Mesendoderm (in vitro differentiated cells): ENCODE results near the gene RABEP2.
"Not testable (repeated sequence)": the region's sequence is repeated elsewhere in the genome, so short reads cannot be mapped to it uniquely, and the experiment has no call there.

Experiments used
- DNase-seq: peaks from one replicate; pipeline ENCODE4 v3.0.0; 2013
- H2AK5ac ChIP-seq: 2 replicates; pipeline ENCODE4 v1.6.1; 2013; ENCODE audit warnings: low read length, inconsistent platforms
- H2BK120ac ChIP-seq: 2 replicates; pipeline ENCODE4 v1.6.1; 2013; ENCODE audit warnings: low read depth, mild to moderate bottlenecking, low read length, moderate library complexity, mixed read lengths
- H2BK15ac ChIP-seq: replicated peaks from 2 replicates; pipeline ENCODE4 v1.6.1; 2013; ENCODE audit warnings: low read depth, mild to moderate bottlenecking, moderate library complexity
- H2BK5ac ChIP-seq: 2 replicates; pipeline ENCODE4 v1.6.1; 2013; ENCODE audit warnings: low read length, inconsistent platforms
- H3K18ac ChIP-seq: 2 replicates; pipeline ENCODE4 v1.6.1; 2013; ENCODE audit warnings: mild to moderate bottlenecking, low read length, mixed read lengths
- H3K23ac ChIP-seq: one replicate; pipeline ENCODE4 v1.6.1; 2013; ENCODE audit warnings: low read length
- H3K27ac ChIP-seq: 2 replicates; pipeline ENCODE4 v1.5.1; 2013; ENCODE audit warnings: low read depth, mild to moderate bottlenecking, inconsistent platforms, low read length, moderate library complexity
- H3K27me3 ChIP-seq: 2 replicates; pipeline ENCODE4 v1.6.1; 2013; ENCODE audit warnings: low read length, control low read depth, mild to moderate bottlenecking, inconsistent platforms; ENCODE audit not compliant: insufficient read depth, poor library complexity
- H3K36me3 ChIP-seq: 2 replicates; pipeline ENCODE4 v1.6.1; 2013; ENCODE audit warnings: low read length, inconsistent platforms; ENCODE audit not compliant: control insufficient read depth, insufficient read depth
- H3K4ac ChIP-seq: one replicate; pipeline ENCODE4 v1.6.1; 2013; ENCODE audit warnings: low read depth, mild to moderate bottlenecking, low read length, moderate library complexity
- H3K4me1 ChIP-seq: 2 replicates; pipeline ENCODE4 v1.6.1; 2013; ENCODE audit warnings: low read depth, low read length, inconsistent platforms; ENCODE audit not compliant: control insufficient read depth
- H3K4me2 ChIP-seq: 2 replicates; pipeline ENCODE4 v1.6.1; 2013; ENCODE audit warnings: low read length
- H3K4me3 ChIP-seq: 2 replicates; pipeline ENCODE4 v1.5.1; 2013; ENCODE audit warnings: mild to moderate bottlenecking, low read length
- H3K56ac ChIP-seq: one replicate; pipeline ENCODE4 v1.6.1; 2013; ENCODE audit warnings: low read length
- H3K79me1 ChIP-seq: 2 replicates; pipeline ENCODE4 v1.6.1; 2013; ENCODE audit warnings: low read length, inconsistent platforms
- H3K79me2 ChIP-seq: 2 replicates; pipeline ENCODE4 v1.6.1; 2013; ENCODE audit warnings: mild to moderate bottlenecking, low read length; ENCODE audit not compliant: control insufficient read depth, insufficient read depth
- H3K9ac ChIP-seq: 2 replicates; pipeline ENCODE4 v1.6.1; 2013; ENCODE audit warnings: low read length, inconsistent platforms
- H4K5ac ChIP-seq: one replicate; pipeline ENCODE4 v1.6.1; 2013; ENCODE audit warnings: low read length
- H4K8ac ChIP-seq: one replicate; pipeline ENCODE4 v1.6.1; 2013; ENCODE audit warnings: low read depth, mild to moderate bottlenecking, control low read depth, low read length, moderate library complexity
- WGBS: extraction: QIAGEN DNeasy Blood & Tissue Kit; methylation state at CpG from one replicate; pipeline ENCODE4 v1.1.7; 2013; ENCODE audit warnings: low lambda C conversion rate, missing lambda C conversion rate; ENCODE audit not compliant: insufficient coverage; ENCODE audit errors: extremely low coverage; 5-methylcytosine and 5-hydroxymethylcytosine counted together

RABEP2 gene

GRCh38 chr16:28869201-28869600 lies 55.8 kb downstream of the RABEP2 start:
- H2BK15ac ChIP-seq, result no peak overlapping the region
- no peak overlapping the region for H3K27ac ChIP-seq
- H2BK120ac ChIP-seq, result no peak overlapping the region
- H3K27me3 ChIP-seq, result no peaks in the 10 kb centered on the region
- H3K79me1 ChIP-seq, result peaks cover 13% of the 10 kb centered on the region
- H3K4me3 ChIP-seq, result no peak overlapping the region
- H3K4ac ChIP-seq, result no peak overlapping the region
- H3K23ac ChIP-seq, result no peak overlapping the region
- no peak overlapping the region for H3K9ac ChIP-seq
- H3K18ac ChIP-seq, result no peak overlapping the region
- no peak overlapping the region for H4K5ac ChIP-seq
- no peak overlapping the region for H3K4me2 ChIP-seq
- no peaks in the 10 kb centered on the region for H3K4me1 ChIP-seq
- no peak for DNase-seq
- no peak overlapping the region for H3K56ac ChIP-seq
- WGBS, result no CpG with 5 or more reads among the region's 11 CpGs
- peaks cover 14% of the 10 kb centered on the region for H3K79me2 ChIP-seq
- no peak overlapping the region for H2BK5ac ChIP-seq
- no peak overlapping the region for H4K8ac ChIP-seq
- no peak overlapping the region for H2AK5ac ChIP-seq
- H3K36me3 ChIP-seq, result peaks cover 12% of the 10 kb centered on the region

- H2AK5ac ChIP-seq, H3K27ac ChIP-seq, H3K9ac ChIP-seq, H3K4me3 ChIP-seq, H2BK5ac ChIP-seq, H2BK15ac ChIP-seq, H3K27me3 ChIP-seq, H3K23ac ChIP-seq, H4K5ac ChIP-seq, H3K18ac ChIP-seq, H3K4ac ChIP-seq, H3K4me1 ChIP-seq, H3K4me2 ChIP-seq, H3K56ac ChIP-seq, DNase-seq, H2BK120ac ChIP-seq, H4K8ac ChIP-seq: not testable (repeated sequence)
- H3K79me1 ChIP-seq, result peaks cover 14% of the 10 kb centered on the region
- no CpG with 5 or more reads among the region's 9 CpGs for WGBS
- peaks cover 17% of the 10 kb centered on the region for H3K79me2 ChIP-seq
- peaks cover 11% of the 10 kb centered on the region for H3K36me3 ChIP-seq
Measured at GRCh38 chr16:28867646-28868045, 57.4 kb downstream of the RABEP2 start.

DNA sequence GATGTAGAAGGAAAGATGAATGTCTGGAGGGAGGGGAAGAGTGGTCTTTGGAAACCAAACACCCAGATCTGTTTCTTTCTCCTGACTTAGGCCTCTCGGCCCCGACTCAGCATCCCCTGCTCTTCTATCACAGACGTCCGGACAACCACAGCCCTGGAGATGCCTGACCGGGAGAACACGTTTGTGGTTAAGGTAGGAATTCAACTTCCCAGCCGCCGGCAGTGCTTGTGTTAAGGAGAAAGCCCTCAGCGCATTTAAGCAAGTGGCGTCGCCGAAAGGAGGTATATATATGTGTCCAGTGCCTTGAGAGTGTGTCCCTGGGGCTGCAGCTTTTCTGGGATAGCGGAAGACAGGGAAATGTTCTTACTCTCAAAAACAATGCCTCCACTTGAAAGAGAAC lies 57.8 kb downstream of the RABEP2 start:
- H2BK15ac ChIP-seq, result no peak overlapping the region
- H3K4me3 ChIP-seq, result no peak overlapping the region
- H3K36me3 ChIP-seq, result peaks cover 9% of the 10 kb centered on the region
- H3K9ac ChIP-seq, result no peak overlapping the region
- no peak overlapping the region for H3K23ac ChIP-seq
- H3K4ac ChIP-seq, result no peak overlapping the region
- no peaks in the 10 kb centered on the region for H3K27me3 ChIP-seq
- H3K27ac ChIP-seq, result no peak overlapping the region
- no peak overlapping the region for H2BK120ac ChIP-seq
- H3K79me1 ChIP-seq, result peaks cover 14% of the 10 kb centered on the region
- no peak overlapping the region for H4K5ac ChIP-seq
- no CpG with 5 or more reads among the region's 13 CpGs for WGBS
- H4K8ac ChIP-seq, result no peak overlapping the region
- H2AK5ac ChIP-seq, result no peak overlapping the region
- no peak overlapping the region for H2BK5ac ChIP-seq
- H3K18ac ChIP-seq, result no peak overlapping the region
- no peak for DNase-seq
- H3K79me2 ChIP-seq, result peaks cover 17% of the 10 kb centered on the region
- no peaks in the 10 kb centered on the region for H3K4me1 ChIP-seq
- no peak overlapping the region for H3K4me2 ChIP-seq
- H3K56ac ChIP-seq, result no peak overlapping the region

DNA sequence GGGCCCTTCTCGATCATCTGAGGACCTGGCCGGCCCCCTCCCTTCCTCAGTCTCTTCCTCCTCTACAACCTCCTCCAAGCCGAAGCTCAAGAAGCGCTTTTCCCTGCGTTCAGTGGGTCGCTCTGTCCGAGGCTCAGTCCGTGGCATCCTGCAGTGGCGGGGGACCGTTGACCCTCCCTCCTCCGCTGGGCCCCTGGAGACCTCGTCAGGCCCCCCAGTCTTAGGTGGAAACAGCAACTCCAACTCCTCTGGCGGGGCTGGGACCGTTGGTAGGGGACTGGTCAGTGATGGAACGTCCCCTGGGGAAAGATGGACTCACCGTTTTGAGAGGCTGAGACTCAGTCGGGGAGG lies 58.6 kb downstream of the RABEP2 start:
- Histone ChIP-seq H3K56ac (no peak overlapping the region), H3K18ac (no peak overlapping the region), H2AK5ac (no peak overlapping the region), H3K27ac (no peak overlapping the region), H3K36me3 (peaks cover 9% of the 10 kb centered on the region), H3K79me2 (peaks cover 17% of the 10 kb centered on the region), H3K4me3 (no peak overlapping the region), H4K8ac (no peak overlapping the region), H4K5ac (no peak overlapping the region), H3K4me1 (no peaks in the 10 kb centered on the region), H2BK15ac (no peak overlapping the region), H3K4me2 (no peak overlapping the region), H2BK5ac (no peak overlapping the region), H3K27me3 (no peaks in the 10 kb centered on the region), H3K79me1 (peaks cover 14% of the 10 kb centered on the region), H3K9ac (no peak overlapping the region), H3K23ac (no peak overlapping the region), H2BK120ac (no peak overlapping the region), H3K4ac (no peak overlapping the region)
- no CpG with 5 or more reads among the region's 17 CpGs for WGBS
- no peak for DNase-seq

GRCh38 chr16:28865722-28866453 lies 59.1 kb downstream of the RABEP2 start:
- Histone ChIP-seq H3K18ac (no peak overlapping the region), H3K79me1 (peaks cover 14% of the 10 kb centered on the region), H3K4me1 (no peaks in the 10 kb centered on the region), H2BK15ac (no peak overlapping the region), H3K4ac (no peak overlapping the region), H3K23ac (no peak overlapping the region), H4K5ac (no peak overlapping the region), H3K9ac (no peak overlapping the region), H2BK120ac (no peak overlapping the region), H3K4me3 (no peak overlapping the region), H3K36me3 (peaks cover 9% of the 10 kb centered on the region), H2BK5ac (no peak overlapping the region), H3K79me2 (peaks cover 17% of the 10 kb centered on the region), H4K8ac (no peak overlapping the region), H3K27me3 (no peaks in the 10 kb centered on the region), H3K4me2 (no peak overlapping the region), H3K56ac (no peak overlapping the region), H3K27ac (no peak overlapping the region), H2AK5ac (no peak overlapping the region)
- WGBS, result no CpG with 5 or more reads among the region's 32 CpGs
- DNase-seq, result no peak
